Measurements from ENCODE around the gene LRCH1. TPM values are rescaled to one million over a fixed set of nuclear protein-coding genes. Genes with fewer than 3 reads are reported as not detected.
A peak's percentile ranks its signal among the peaks of the same experiment; 100 is the strongest.

LRCH1 gene
- total and polyA plus RNA-seq, 4 experiments from 2014 or later, result 1.2 to 19.1 (median 12.1) TPM

GRCh38 chr13:46728777-46729176 is 175.8 kb downstream of the LRCH1 start:
- no peak for DNase-seq
- Mint-ChIP-seq H3K36me3 (peaks cover 64 to 66% of the 10 kb centered on the region in 2 donors), H3K27me3 (no peaks in the 10 kb centered on the region)

GRCh38 chr13:46731535-46731934 is 178.6 kb downstream of the LRCH1 start:
- Histone ChIP-seq H3K27me3 (ENCODE audit: insufficient read depth, low read length) (no peaks in the 10 kb centered on the region), H3K27ac (ENCODE audit: low read depth, low read length) (no peak overlapping the region), H3K4me3 (ENCODE audit: low read length in 2 of 2) (no peak overlapping the region), H3K9me3 (ENCODE audit: control insufficient read depth in 1 of 2, low read length in 2 of 2) (no peaks in the 10 kb centered on the region), H3K36me3 (ENCODE audit: insufficient read depth, low read length) (peaks cover 11% of the 10 kb centered on the region), H3K4me1 (ENCODE audit: insufficient read depth, low read length) (no peaks in the 10 kb centered on the region)
- intact Hi-C loops (cut with micrococcal nuclease), result no loop called here
- ChIA-PET POLR2A (ENCODE audit: partially characterized antibody) (no interaction called here), CTCF (ENCODE audit: partially characterized antibody) (no interaction called here)
- H3K27me3 Mint-ChIP-seq, result no peaks in the 10 kb centered on the region
- no peaks in the 10 kb centered on the region for H3K9me3 Mint-ChIP-seq
- no peak overlapping the region for H3K27ac Mint-ChIP-seq
- H3K36me3 Mint-ChIP-seq, result peaks cover 59% of the 10 kb centered on the region in 2 donors
- DNase-seq, result no peak
- no peaks in the 10 kb centered on the region for H3K4me1 Mint-ChIP-seq
- no peak overlapping the region for H3K4me3 Mint-ChIP-seq

More at GRCh38 chr13:46728777-46729176, 175.8 kb downstream of the LRCH1 start:
- Mint-ChIP-seq H3K9me3 (no peaks in the 10 kb centered on the region), H3K4me3 (no peak overlapping the region), H3K4me1 (no peaks in the 10 kb centered on the region), H3K27ac (peak overlapping the region in 2 of 7 donors; percentile 25 to 75)
- Histone ChIP-seq H3K27me3 (ENCODE audit: insufficient read depth, low read length) (no peaks in the 10 kb centered on the region), H3K4me3 (ENCODE audit: low read length in 2 of 2) (no peak overlapping the region), H3K9me3 (ENCODE audit: control insufficient read depth in 1 of 2, low read length in 2 of 2) (no peaks in the 10 kb centered on the region), H3K4me1 (ENCODE audit: insufficient read depth, low read length) (no peaks in the 10 kb centered on the region), H3K27ac (ENCODE audit: low read depth, low read length) (no peak overlapping the region), H3K36me3 (ENCODE audit: insufficient read depth, low read length) (peaks cover 21% of the 10 kb centered on the region)
- intact Hi-C loops (cut with micrococcal nuclease), result no loop called here
- ChIA-PET POLR2A (ENCODE audit: partially characterized antibody) (no interaction called here), CTCF (ENCODE audit: partially characterized antibody) (interaction anchor here (1.2 kb wide), 1 partner anchor 177 kb away, joined by 4 read pairs; no protein-coding TSS in a partner anchor)

GRCh38 chr13:46735425-46735824 is 182.5 kb downstream of the LRCH1 start:
- H3K27ac Mint-ChIP-seq, result no peak overlapping the region
- no peak overlapping the region for H3K4me3 Mint-ChIP-seq
- no peaks in the 10 kb centered on the region for H3K9me3 Mint-ChIP-seq
- no peaks in the 10 kb centered on the region for H3K4me1 Mint-ChIP-seq
- no peaks in the 10 kb centered on the region for H3K9me3 ChIP-seq (ENCODE audit: control insufficient read depth in 1 of 2, low read length in 2 of 2)
- CTCF ChIA-PET (ENCODE audit: partially characterized antibody), result interaction anchor here (1.3 kb wide), 1 partner anchor 14 kb away, joined by 3 read pairs; no protein-coding TSS in a partner anchor
- POLR2A ChIA-PET (ENCODE audit: partially characterized antibody), result no interaction called here
- no peaks in the 10 kb centered on the region for H3K27me3 Mint-ChIP-seq
- no peaks in the 10 kb centered on the region for H3K4me1 ChIP-seq (ENCODE audit: insufficient read depth, low read length)
- intact Hi-C loops (cut with micrococcal nuclease), result no loop called here
- peaks cover 3% of the 10 kb centered on the region for H3K36me3 ChIP-seq (ENCODE audit: insufficient read depth, low read length)
- no peak overlapping the region for H3K4me3 ChIP-seq (ENCODE audit: low read length in 2 of 2)
- H3K27ac ChIP-seq (ENCODE audit: low read depth, low read length), result no peak overlapping the region
- peaks cover 39 to 43% of the 10 kb centered on the region in 2 donors for H3K36me3 Mint-ChIP-seq
- H3K27me3 ChIP-seq (ENCODE audit: insufficient read depth, low read length), result no peaks in the 10 kb centered on the region
- no peak for DNase-seq

GRCh38 chr13:46736541-46737310 is 183.8 kb downstream of the LRCH1 start:
- Histone ChIP-seq H3K36me3 (ENCODE audit: insufficient read depth, low read length) (peaks cover 3% of the 10 kb centered on the region), H3K4me3 (ENCODE audit: low read length in 2 of 2) (no peak overlapping the region), H3K9me3 (ENCODE audit: control insufficient read depth in 1 of 2, low read length in 2 of 2) (no peaks in the 10 kb centered on the region), H3K4me1 (ENCODE audit: insufficient read depth, low read length) (no peaks in the 10 kb centered on the region), H3K27ac (ENCODE audit: low read depth, low read length) (no peak overlapping the region), H3K27me3 (ENCODE audit: insufficient read depth, low read length) (no peaks in the 10 kb centered on the region)
- H3K27me3 Mint-ChIP-seq, result no peaks in the 10 kb centered on the region
- CTCF ChIA-PET (ENCODE audit: partially characterized antibody), result interaction anchor here (0.8 to 1.3 kb wide), 3 partner anchors 16 to 247 kb away, joined by 3 to 5 read pairs (median 3); no protein-coding TSS in a partner anchor
- POLR2A ChIA-PET (ENCODE audit: partially characterized antibody), result no interaction called here
- intact Hi-C loops (cut with micrococcal nuclease), result no loop called here
- no peaks in the 10 kb centered on the region for H3K9me3 Mint-ChIP-seq
- no peak for DNase-seq
- H3K4me3 Mint-ChIP-seq, result no peak overlapping the region
- no peak overlapping the region for H3K27ac Mint-ChIP-seq
- peaks cover 43 to 47% of the 10 kb centered on the region in 2 donors for H3K36me3 Mint-ChIP-seq
- no peaks in the 10 kb centered on the region for H3K4me1 Mint-ChIP-seq

GRCh38 chr13:46738055-46738454 is 185.1 kb downstream of the LRCH1 start:
- no peaks in the 10 kb centered on the region for H3K4me1 Mint-ChIP-seq

GRCh38 chr13:46738766-46739165 is 185.8 kb downstream of the LRCH1 start:
- Histone ChIP-seq H3K9me3 (ENCODE audit: control insufficient read depth in 1 of 2, low read length in 2 of 2) (no peaks in the 10 kb centered on the region), H3K36me3 (ENCODE audit: insufficient read depth, low read length) (no peaks in the 10 kb centered on the region), H3K27me3 (ENCODE audit: insufficient read depth, low read length) (no peaks in the 10 kb centered on the region), H3K4me1 (ENCODE audit: insufficient read depth, low read length) (no peaks in the 10 kb centered on the region), H3K4me3 (ENCODE audit: low read length in 2 of 2) (no peak overlapping the region), H3K27ac (ENCODE audit: low read depth, low read length) (no peak overlapping the region)
- no peaks in the 10 kb centered on the region for H3K9me3 Mint-ChIP-seq
- peaks cover 35 to 44% of the 10 kb centered on the region in 2 donors for H3K36me3 Mint-ChIP-seq
- no peaks in the 10 kb centered on the region for H3K27me3 Mint-ChIP-seq
- H3K4me3 Mint-ChIP-seq, result no peak overlapping the region
- no peaks in the 10 kb centered on the region for H3K4me1 Mint-ChIP-seq
- CTCF ChIA-PET (ENCODE audit: partially characterized antibody), result interaction anchor here (0.8 kb wide), 1 partner anchor 9 kb away, joined by 3 read pairs; no protein-coding TSS in a partner anchor
- POLR2A ChIA-PET (ENCODE audit: partially characterized antibody), result no interaction called here
- no peak for DNase-seq
- intact Hi-C loops (cut with micrococcal nuclease), result no loop called here
- H3K27ac Mint-ChIP-seq, result no peak overlapping the region

More at GRCh38 chr13:46738055-46738454, 185.1 kb downstream of the LRCH1 start:
- Histone ChIP-seq H3K9me3 (ENCODE audit: control insufficient read depth in 1 of 2, low read length in 2 of 2) (no peaks in the 10 kb centered on the region), H3K27ac (ENCODE audit: low read depth, low read length) (no peak overlapping the region), H3K4me1 (ENCODE audit: insufficient read depth, low read length) (no peaks in the 10 kb centered on the region), H3K27me3 (ENCODE audit: insufficient read depth, low read length) (no peaks in the 10 kb centered on the region), H3K4me3 (ENCODE audit: low read length in 2 of 2) (no peak overlapping the region), H3K36me3 (ENCODE audit: insufficient read depth, low read length) (peaks cover 3% of the 10 kb centered on the region)
- DNase-seq, result no peak
- POLR2A ChIA-PET (ENCODE audit: partially characterized antibody), result no interaction called here
- Mint-ChIP-seq H3K9me3 (no peaks in the 10 kb centered on the region), H3K27me3 (no peaks in the 10 kb centered on the region), H3K27ac (no peak overlapping the region), H3K36me3 (peaks cover 35 to 41% of the 10 kb centered on the region in 2 donors), H3K4me3 (no peak overlapping the region)
- CTCF ChIA-PET (ENCODE audit: partially characterized antibody), result interaction anchor here (0.8 kb wide), 1 partner anchor 9 kb away, joined by 3 read pairs; no protein-coding TSS in a partner anchor
- intact Hi-C loops (cut with micrococcal nuclease), result no loop called here

GRCh38 chr13:46739447-46740098 is 186.6 kb downstream of the LRCH1 start:
- CTCF ChIA-PET (ENCODE audit: partially characterized antibody), result no interaction called here
- Mint-ChIP-seq H3K27ac (no peak overlapping the region), H3K27me3 (no peaks in the 10 kb centered on the region), H3K9me3 (no peaks in the 10 kb centered on the region), H3K4me3 (no peak overlapping the region), H3K36me3 (peaks cover 35 to 46% of the 10 kb centered on the region in 2 donors), H3K4me1 (no peaks in the 10 kb centered on the region)
- no peak overlapping the region for H3K4me3 ChIP-seq (ENCODE audit: low read length in 2 of 2)
- no peaks in the 10 kb centered on the region for H3K9me3 ChIP-seq (ENCODE audit: control insufficient read depth in 1 of 2, low read length in 2 of 2)
- DNase-seq, result no peak
- H3K4me1 ChIP-seq (ENCODE audit: insufficient read depth, low read length), result no peaks in the 10 kb centered on the region
- H3K36me3 ChIP-seq (ENCODE audit: insufficient read depth, low read length), result no peaks in the 10 kb centered on the region
- intact Hi-C loops (cut with micrococcal nuclease), result no loop called here
- H3K27me3 ChIP-seq (ENCODE audit: insufficient read depth, low read length), result no peaks in the 10 kb centered on the region
- no peak overlapping the region for H3K27ac ChIP-seq (ENCODE audit: low read depth, low read length)
- POLR2A ChIA-PET (ENCODE audit: partially characterized antibody), result no interaction called here
